GM12878 (cell line): ENCODE results near the gene UNC13B. TPM values are rescaled to one million over a fixed set of nuclear protein-coding genes. Genes with fewer than 3 reads are reported as not detected.

ENCODE experiments used
- ATAC-seq: fragments of 200-7000 bp; cut with Tn5 transposase; 3 replicates; pipeline ENCODE4 v1.9.1; 2020; ENCODE audit warnings: mild to moderate bottlenecking, moderate library complexity
- BruUV-seq: library from RNA; stranded (reverse); fragments of 400-500 nt; replicated peaks from 2 replicates; lab custom pipeline; 2021; lab: Mats Ljungman, UMichigan
- CTCF ChIA-PET: fragments of 300-600 bp; sonication (Branson Sonifier 250); formaldehyde crosslinking; extraction: SDS; loops from one replicate; lab custom pipeline; 2021; ENCODE audit warnings: inconsistent platforms; lab: Yijun Ruan, JAX
- POLR2A ChIA-PET: fragments of 350-600 bp; formaldehyde crosslinking; extraction: SDS; loops from one replicate; lab custom pipeline; 2021; ENCODE audit warnings: inconsistent platforms; lab: Charles Lee
- RAD21 ChIA-PET: fragments of 300-600 bp; sonication (Branson Sonifier 250); formaldehyde crosslinking; loops from one replicate; lab custom pipeline; 2023; ENCODE audit warnings: antibody characterized with exemption; ENCODE audit not compliant: unreplicated experiment; lab: Charles Lee
- SMC1A ChIA-PET: fragments of 300-600 bp; sonication (Branson Sonifier 250); formaldehyde crosslinking; loops from one replicate; lab custom pipeline; 2023; ENCODE audit not compliant: unreplicated experiment, uncharacterized antibody; lab: Charles Lee
- DNase-seq: peaks from one replicate; pipeline ENCODE4 v3.0.0-alpha.2; 2011; ENCODE audit warnings: low read depth, low spot score
- FAIRE-seq: peaks from 3 replicates; lab custom pipeline; 2011; peaks lifted over from hg19 to GRCh38; lab: Jason Lieb, UNC
- H2AFZ ChIP-seq: 2 replicates; pipeline ENCODE4 v1.6.0; 2011; ENCODE audit warnings: low read depth, low read length, control low read depth; ENCODE audit not compliant: control insufficient read depth
- H3K27ac ChIP-seq: 2 replicates; pipeline ENCODE4 v1.5.1; 2011; ENCODE audit warnings: control low read depth; ENCODE audit not compliant: control insufficient read depth, insufficient read depth
- H3K27me3 ChIP-seq, 2 experiments: replicated peaks in 1 of 2; 2 replicates each; pipeline versions ENCODE4 v1.6.0 to v1.6.1; 2011; ENCODE audit warnings: low read length in 1 of 2; ENCODE audit not compliant: control insufficient read depth in 2 of 2, insufficient read depth in 2 of 2
- H3K36me3 ChIP-seq, 2 experiments: 2 replicates each; pipeline ENCODE4 v1.5.1; 2011; ENCODE audit warnings: low read length in 1 of 2; ENCODE audit not compliant: control insufficient read depth in 2 of 2, insufficient read depth in 2 of 2
- H3K4me1 ChIP-seq: 2 replicates; pipeline ENCODE4 v1.6.1; 2011; ENCODE audit warnings: mild to moderate bottlenecking, low read length, moderate library complexity, mixed read lengths; ENCODE audit not compliant: control insufficient read depth, insufficient read depth
- H3K4me2 ChIP-seq: 2 replicates; pipeline ENCODE4 v1.6.0; 2011; ENCODE audit warnings: control low read depth; ENCODE audit not compliant: control insufficient read depth, insufficient read depth
- H3K4me3 ChIP-seq: fragments of 200-600 bp; sonication (generic); 2 replicates; pipeline ENCODE4 v1.5.1; 2016
- H3K79me2 ChIP-seq: 2 replicates; pipeline ENCODE4 v1.6.0; 2011; ENCODE audit warnings: low read length; ENCODE audit not compliant: control insufficient read depth, insufficient read depth
- H3K9ac ChIP-seq: 2 replicates; pipeline ENCODE4 v1.8.0; 2011; ENCODE audit warnings: low read length, control low read depth, mixed read lengths; ENCODE audit not compliant: control insufficient read depth, insufficient read depth
- H3K9me3 ChIP-seq: replicated peaks from 3 replicates; pipeline ENCODE4 v1.5.1; 2011; ENCODE audit warnings: mild to moderate bottlenecking, low read length; ENCODE audit not compliant: control insufficient read depth, insufficient read depth
- H4K20me1 ChIP-seq: 2 replicates; pipeline ENCODE4 v1.6.0; 2011; ENCODE audit not compliant: control insufficient read depth, insufficient read depth
- ATF3 ChIP-seq: IDR thresholded peaks from 2 replicates; pipeline ENCODE4 v1.6.1; 2011; ENCODE audit warnings: low read depth, mild to moderate bottlenecking, low read length, moderate library complexity, borderline replicate concordance; ENCODE audit errors: extremely low read depth
- BCL3 ChIP-seq: IDR thresholded peaks from 2 replicates; pipeline ENCODE4 v1.6.1; 2011; ENCODE audit warnings: borderline replicate concordance, low read depth, mild to moderate bottlenecking, moderate library complexity, low read length; ENCODE audit not compliant: insufficient read depth, poor library complexity, severe bottlenecking
- CHD2 ChIP-seq: IDR thresholded peaks from 2 replicates; pipeline ENCODE4 v1.6.1; 2011; ENCODE audit warnings: low read depth, low read length, improper control_type of control experiment, borderline replicate concordance
- CTCF ChIP-seq, 3 experiments: IDR thresholded peaks in 2 of 3; conservative IDR thresholded peaks in 1 of 3; 2 replicates each; pipeline ENCODE4 v1.5.1; 2011; ENCODE audit warnings: low read depth in 3 of 3, low read length in 3 of 3, mild to moderate bottlenecking in 3 of 3, control low read depth in 2 of 3, moderate library complexity in 2 of 3, inconsistent platforms in 1 of 3, mixed read lengths in 1 of 3; ENCODE audit not compliant: control insufficient read depth in 2 of 3, insufficient read depth in 1 of 3; ENCODE audit errors: extremely low read depth in 1 of 3
- EGR1 ChIP-seq, 2 experiments: IDR thresholded peaks; 1 replicate in 1 of 2; 2 replicates in 1 of 2; pipeline ENCODE4 v1.6.1; 2011 to 2012; ENCODE audit warnings: low read depth in 2 of 2, low read length in 2 of 2, borderline replicate concordance in 1 of 2, mild to moderate bottlenecking in 1 of 2, moderate library complexity in 1 of 2
- FOXK2 ChIP-seq: fragments of 450-650 bp; IDR thresholded peaks from 2 replicates; pipeline ENCODE4 v1.6.1; 2017; ENCODE audit warnings: mild to moderate bottlenecking, moderate library complexity
- IRF3 ChIP-seq: fragments of 450-650 bp; IDR thresholded peaks from 2 replicates; pipeline ENCODE4 v1.6.1; 2014; ENCODE audit warnings: mild to moderate bottlenecking
- LARP7 ChIP-seq: fragments of 450-650 bp; IDR thresholded peaks from 2 replicates; pipeline ENCODE4 v1.6.1; 2017; ENCODE audit warnings: mild to moderate bottlenecking
- PAX8 ChIP-seq: fragments of 450-650 bp; IDR thresholded peaks from 2 replicates; pipeline ENCODE4 v1.6.1; 2017; ENCODE audit warnings: mild to moderate bottlenecking, moderate library complexity
- POLR2A ChIP-seq: IDR thresholded peaks from 2 replicates; pipeline ENCODE4 v1.6.1; 2011; ENCODE audit warnings: low read depth, mild to moderate bottlenecking, low read length
- RAD21 ChIP-seq: IDR thresholded peaks from 2 replicates; pipeline ENCODE4 v1.6.1; 2011; ENCODE audit warnings: mild to moderate bottlenecking, low read depth, low read length, moderate library complexity; ENCODE audit not compliant: insufficient read depth
- SPI1 ChIP-seq: IDR thresholded peaks from 2 replicates; pipeline ENCODE4 v1.6.1; 2011; ENCODE audit warnings: low read depth, mild to moderate bottlenecking, low read length, moderate library complexity, borderline replicate concordance; ENCODE audit not compliant: insufficient read depth
- SREBF1 ChIP-seq: IDR thresholded peaks from 2 replicates; pipeline ENCODE4 v1.6.1; 2012; ENCODE audit warnings: mild to moderate bottlenecking, low read length
- ZBTB4 ChIP-seq: fragments of 450-650 bp; formaldehyde crosslinking; IDR thresholded peaks from 2 replicates; pipeline ENCODE4 v1.4.0; 2022; ENCODE audit warnings: mild to moderate bottlenecking, moderate library complexity
- ZSCAN29 ChIP-seq: fragments of 450-650 bp; IDR thresholded peaks from 2 replicates; pipeline ENCODE4 v1.6.1; 2017; ENCODE audit warnings: mild to moderate bottlenecking, moderate library complexity
- WGBS: methylation state at CpG from one replicate; pipeline ENCODE4 v1.1.6; 2016; ENCODE audit warnings: low lambda C conversion rate; ENCODE audit not compliant: insufficient replicate concordance, insufficient coverage; ENCODE audit errors: missing lambda C conversion rate; 5-methylcytosine and 5-hydroxymethylcytosine counted together
- in situ Hi-C: fragments of 300-500 bp; cut with MboI; formaldehyde crosslinking; loops from 9 replicates; pipeline ENCODE4 v1.14.3; 2018; ENCODE audit warnings: mixed read lengths
- intact Hi-C: fragments of 100-400 bp; cut with micrococcal nuclease; formaldehyde crosslinking; loops from one replicate; pipeline ENCODE4 v1.14.2; 2022; ENCODE audit not compliant: unreplicated experiment
- polyA plus RNA-seq, 11 experiments: library from polyadenylated mRNA; depleted of rRNA in 4 of 11; unstranded in 6 of 11; stranded (reverse) in 5 of 11; fragments of >200 nt; fragmentation: Nextera tagmentation in 4 of 11; fragmentation: Illumina TruSeq in 1 of 11; extraction: Ambion mirVana in 4 of 11; extraction: Trizol in 1 of 11; gene quantifications; 1 replicate in 1 of 11; 2 replicates in 10 of 11; pipeline versions ENCODE4 v1.2.1 to v1.2.3, GENCODE V29; 2011 to 2016; ENCODE audit warnings: inconsistent platforms in 2 of 11, missing spikeins in 2 of 11, low read depth in 1 of 11
- total RNA-seq, 4 experiments: library from RNA; depleted of rRNA in 3 of 4; stranded (reverse); fragments of >200 nt in 3 of 4; fragmentation: Illumina TruSeq in 1 of 4; extraction: Trizol in 1 of 4; gene quantifications; 2 replicates each; pipeline versions ENCODE4 v1.2.1 to v1.2.3, GENCODE V29; 2013 to 2021

UNC13B gene
- total and polyA plus RNA-seq, 10 of the 15 experiments (the other 5 are each of a cell fraction or from before 2014, with no cell fraction given): under 0.01 to 0.42 (median 0.06) TPM; not detected in 4

GRCh38 chr9:35193762-35194161 lies 32.0 kb downstream of the UNC13B start (continued):
- no peak for TF ChIP-seq CHD2
- no peak for TF ChIP-seq EGR1 (IDR thresholded peaks at IDR 0.05; ENCODE audit: borderline replicate concordance in 1 of 2, low read depth in 2 of 2, low read length in 2 of 2)
- TF ChIP-seq POLR2A: no peak

GRCh38 chr9:35195683-35196082 lies 33.9 kb downstream of the UNC13B start:
- Histone ChIP-seq H3K27me3 (no peaks in the 10 kb centered on the region), H3K4me3 (no peak overlapping the region), H4K20me1 (no peaks in the 10 kb centered on the region), H3K36me3 (no peaks in the 10 kb centered on the region), H3K9me3 (peaks cover 2% of the 10 kb centered on the region; the same call in 1 of the 3 replicates), H2AFZ (no peak overlapping the region), H3K27ac (no peak overlapping the region), H3K79me2 (no peaks in the 10 kb centered on the region), H3K4me2 (no peak overlapping the region), H3K9ac (no peak overlapping the region), H3K4me1 (no peaks in the 10 kb centered on the region)
- in situ Hi-C loops (no loop called here), intact Hi-C loops (no loop called here)
- WGBS: 0% methylated on average over 1 of the region's 1 CpG
- ChIA-PET POLR2A (no interaction called here), CTCF (interaction anchor here (1.4 to 2.0 kb wide), 3 partner anchors 64 to 358 kb away, joined by 4 to 5 read pairs (median 5); no protein-coding TSS in a partner anchor), RAD21 (interaction anchor here (1.4 kb wide), 1 partner anchor 78 kb away, joined by 3 read pairs; no protein-coding TSS in a partner anchor), SMC1A (no interaction called here)
- no peak for ATAC-seq
- no peak for FAIRE-seq
- BruUV-seq: no TSS peak
- no peak for DNase-seq
- TF ChIP-seq SREBF1 (no peak), ATF3 (no peak), BCL3 (no peak), IRF3 (no peak), ZBTB4 (CRISPR knock-in tag) (no peak), RAD21 (no peak), SPI1 (no peak), FOXK2 (no peak), ZSCAN29 (no peak), PAX8 (no peak), LARP7 (no peak), CTCF (IDR thresholded peaks at IDR 0.05 in 2 of 3, conservative IDR thresholded peaks at IDR 0.05 in 1 of 3; ENCODE audit: control insufficient read depth in 2 of 3, extremely low read depth in 1 of 3, insufficient read depth in 1 of 3, low read depth in 3 of 3, low read length in 3 of 3) (no peak)
